K562 (cell line): ENCODE measurements around the gene CYTH1. TPM values are rescaled to one million over a fixed set of nuclear protein-coding genes. Genes with fewer than 3 reads are reported as not detected.

ENCODE experiments used
- ATAC-seq: fragments of 200-7000 bp; cut with Tn5 transposase; 3 replicates; pipeline ENCODE4 v1.9.1; 2020; ENCODE audit warnings: moderate library complexity
- BruUV-seq: library from RNA; stranded (reverse); fragments of 400-500 nt; replicated peaks from 2 replicates; lab custom pipeline; 2021; lab: Mats Ljungman, UMichigan
- CTCF ChIA-PET: fragments of 300-600 bp; formaldehyde crosslinking; extraction: SDS; loops from one replicate; lab custom pipeline; 2021; ENCODE audit warnings: low intra/inter-chr PET ratio; lab: Yijun Ruan, JAX
- POLR2A ChIA-PET: fragments of 300-600, 350-650 bp; sonication (Branson Sonifier 250); formaldehyde crosslinking; extraction: SDS; loops from one replicate; lab custom pipeline; 2021; ENCODE audit warnings: antibody characterized with exemption, inconsistent platforms; lab: Yijun Ruan, JAX
- DNase-seq, 4 experiments: peaks; one replicate each; pipeline versions ENCODE4 v3.0.0 to v3.0.0-alpha.2; 2011 to 2018; ENCODE audit warnings: low spot score in 3 of 4, mixed read lengths in 3 of 4; ENCODE audit errors: extremely low read depth in 1 of 4
- FAIRE-seq: peaks from 2 replicates; lab custom pipeline; 2011; peaks lifted over from hg19 to GRCh38; lab: Jason Lieb, UNC
- H2AFZ ChIP-seq: 2 replicates; pipeline ENCODE4 v1.6.0; 2011; ENCODE audit warnings: low read depth, low read length, control low read depth, inconsistent platforms
- H3K27ac ChIP-seq: fragments of 200-600 bp; 3 replicates; pipeline ENCODE4 v1.8.0; 2011; ENCODE audit warnings: low read depth, mild to moderate bottlenecking, control low read depth, inconsistent platforms, low read length, moderate library complexity, mixed read lengths; ENCODE audit errors: extremely low read depth
- H3K27me3 ChIP-seq, 2 experiments: fragments of 300-600 bp in 1 of 2; 2 replicates in 1 of 2; 3 replicates in 1 of 2; pipeline versions ENCODE4 v1.6.0 to v1.8.0; 2011; ENCODE audit warnings: inconsistent platforms in 2 of 2, low read length in 2 of 2, mild to moderate bottlenecking in 1 of 2, mixed read lengths in 1 of 2, moderate library complexity in 1 of 2; ENCODE audit not compliant: control insufficient read depth in 2 of 2, insufficient read depth in 2 of 2
- H3K36me3 ChIP-seq: fragments of 300-600 bp; 3 replicates; pipeline ENCODE4 v1.8.0; 2011; ENCODE audit warnings: mild to moderate bottlenecking, low read length, inconsistent platforms; ENCODE audit not compliant: control insufficient read depth, insufficient read depth
- H3K4me1 ChIP-seq, 2 experiments: fragments of 200-600 bp in 1 of 2; replicated peaks in 1 of 2; 2 replicates in 1 of 2; 3 replicates in 1 of 2; pipeline versions ENCODE4 v1.5.1 to v1.8.0; 2011; ENCODE audit warnings: inconsistent platforms in 2 of 2, low read length in 2 of 2, mild to moderate bottlenecking in 1 of 2, mixed read lengths in 1 of 2, moderate library complexity in 1 of 2; ENCODE audit not compliant: control insufficient read depth in 2 of 2, insufficient read depth in 2 of 2
- H3K4me2 ChIP-seq: 2 replicates; pipeline ENCODE4 v1.6.1; 2011; ENCODE audit warnings: low read length, control low read depth, inconsistent platforms, mixed read lengths; ENCODE audit not compliant: insufficient read depth
- H3K4me3 ChIP-seq: fragments of 200-600 bp; sonication (generic), shearing (Covaris generic); 2 replicates; pipeline ENCODE4 v1.5.1; 2016; ENCODE audit warnings: control low read depth, inconsistent platforms
- H3K79me2 ChIP-seq: fragments of 200-600 bp; 3 replicates; pipeline ENCODE4 v1.8.0; 2011; ENCODE audit warnings: low read length, inconsistent platforms; ENCODE audit not compliant: control insufficient read depth, insufficient read depth
- H3K9ac ChIP-seq, 2 experiments: 2 replicates each; pipeline versions ENCODE4 v1.6.0 to v1.6.1; 2011; ENCODE audit warnings: low read depth in 2 of 2, low read length in 2 of 2, control low read depth in 1 of 2, inconsistent platforms in 1 of 2, mild to moderate bottlenecking in 1 of 2, mixed read lengths in 1 of 2; ENCODE audit not compliant: insufficient read depth in 1 of 2
- H3K9me1 ChIP-seq: one replicate; pipeline ENCODE4 v1.6.0; 2011; ENCODE audit warnings: inconsistent platforms, mild to moderate bottlenecking, low read length, moderate library complexity; ENCODE audit not compliant: control insufficient read depth, insufficient read depth
- H3K9me3 ChIP-seq: replicated peaks from 2 replicates; pipeline ENCODE4 v1.5.1; 2011; ENCODE audit warnings: low read depth, low read length, inconsistent platforms; ENCODE audit not compliant: control insufficient read depth, insufficient read depth
- H4K20me1 ChIP-seq: replicated peaks from 2 replicates; pipeline ENCODE4 v1.6.1; 2011; ENCODE audit warnings: low read length, inconsistent platforms, mixed read lengths; ENCODE audit not compliant: control insufficient read depth, insufficient read depth
- FOXM1 ChIP-seq, 2 experiments: fragments of 450-650 bp in 1 of 2; sonication (generic) in 1 of 2; formaldehyde crosslinking in 1 of 2; IDR thresholded peaks; 2 replicates each; pipeline versions ENCODE4 v1.6.1 to v1.9.0; 2017 to 2022; ENCODE audit warnings: low read depth in 2 of 2, mild to moderate bottlenecking in 2 of 2, missing genetic modification reagents in 1 of 2, moderate library complexity in 1 of 2
- GABPB1 ChIP-seq: sonication (generic); formaldehyde crosslinking; IDR thresholded peaks from 2 replicates; pipeline ENCODE4 v1.8.0; 2022; ENCODE audit warnings: mild to moderate bottlenecking, missing genetic modification reagents
- ILK ChIP-seq: fragments of 450-650 bp; IDR thresholded peaks from 2 replicates; pipeline ENCODE4 v1.6.1; 2016; ENCODE audit warnings: missing genetic modification characterization, low read depth, mild to moderate bottlenecking, missing compliant biosample characterization, moderate library complexity, borderline replicate concordance
- MBD2 ChIP-seq: sonication (generic); IDR thresholded peaks from 2 replicates; pipeline ENCODE4 v1.6.1; 2016; ENCODE audit warnings: low read depth, borderline replicate concordance
- NFXL1 ChIP-seq: fragments of 450-650 bp; formaldehyde crosslinking; IDR thresholded peaks from 2 replicates; pipeline ENCODE4 v1.4.0; 2021; ENCODE audit warnings: mild to moderate bottlenecking
- RAD21 ChIP-seq, 2 experiments: fragments of 250-450 bp in 1 of 2; fragments of 450-650 bp in 1 of 2; sonication (Bioruptor Pico) in 1 of 2; formaldehyde crosslinking in 1 of 2; IDR thresholded peaks in 1 of 2; conservative IDR thresholded peaks in 1 of 2; 2 replicates each; pipeline versions ENCODE4 v1.4.0 to v1.8.0; 2020 to 2022; ENCODE audit warnings: mild to moderate bottlenecking in 2 of 2, moderate library complexity in 1 of 2
- SMAD1 ChIP-seq: fragments of 150-350 bp; IDR thresholded peaks from 2 replicates; pipeline ENCODE4 v1.6.1; 2014; ENCODE audit warnings: low read length, low read depth; ENCODE audit not compliant: partially characterized antibody
- SPI1 ChIP-seq: IDR thresholded peaks from 2 replicates; pipeline ENCODE4 v1.6.1; 2011; ENCODE audit warnings: low read depth, low read length, control low read depth, borderline replicate concordance
- TBP ChIP-seq: optimal IDR thresholded peaks from 2 replicates; pipeline ENCODE3; 2011; ENCODE audit warnings: low read depth, low read length, improper control_type of control experiment
- WGBS: fragments of 100-300 bp; shearing (Covaris generic); methylation state at CpG from one replicate; pipeline ENCODE4 v1.1.6; 2016; ENCODE audit warnings: low coverage, mixed read lengths; ENCODE audit not compliant: insufficient coverage; ENCODE audit errors: missing lambda C conversion rate; 5-methylcytosine and 5-hydroxymethylcytosine counted together
- in situ Hi-C: fragments of 300-500 bp; cut with MboI; formaldehyde crosslinking; loops from 4 replicates; pipeline ENCODE4 v1.15.0; 2018; ENCODE audit warnings: inconsistent platforms, mixed read lengths
- intact Hi-C: fragments of 100-400 bp; cut with micrococcal nuclease; formaldehyde crosslinking; loops from 2 replicates; pipeline ENCODE4 v1.14.2; 2022
- polyA plus RNA-seq, 8 experiments: library from polyadenylated mRNA; depleted of rRNA in 4 of 8; stranded (reverse) in 5 of 8; unstranded in 3 of 8; fragments of >200 nt; fragmentation: Nextera tagmentation in 2 of 8; fragmentation: Illumina TruSeq in 1 of 8; extraction: Ambion mirVana in 2 of 8; extraction: Trizol in 1 of 8; gene quantifications; 2 replicates each; pipeline versions ENCODE4 v1.2.1 to v1.2.3, GENCODE V29; 2011 to 2014; ENCODE audit warnings: inconsistent platforms in 1 of 8, missing spikeins in 1 of 8
- total RNA-seq, 7 experiments: library from RNA; depleted of rRNA in 6 of 7; stranded (reverse); fragments of >200 nt in 6 of 7; fragmentation: Illumina TruSeq in 2 of 7; extraction: Trizol in 2 of 7; gene quantifications; 2 replicates each; pipeline versions ENCODE4 v1.2.1 to v1.2.3, GENCODE V29; 2011 to 2021; ENCODE audit warnings: low replicate concordance in 1 of 7
- TF ChIP-seq, protein P1 (sequence below): sonication (generic); formaldehyde crosslinking; IDR thresholded peaks from 2 replicates; pipeline ENCODE4 v1.8.0; 2023; ENCODE audit warnings: mild to moderate bottlenecking, missing genetic modification reagents
- TF ChIP-seq, protein P2 (sequence below): sonication (generic); formaldehyde crosslinking; IDR thresholded peaks from 2 replicates; pipeline ENCODE4 v1.8.1; 2023; ENCODE audit warnings: mild to moderate bottlenecking, missing genetic modification reagents

CYTH1 gene
- total and polyA plus RNA-seq, 9 of the 15 experiments (the other 6 are each of a cell fraction or from before 2014, with no cell fraction given): 0.52 to 27.7 (median 16.8) TPM

DNA sequence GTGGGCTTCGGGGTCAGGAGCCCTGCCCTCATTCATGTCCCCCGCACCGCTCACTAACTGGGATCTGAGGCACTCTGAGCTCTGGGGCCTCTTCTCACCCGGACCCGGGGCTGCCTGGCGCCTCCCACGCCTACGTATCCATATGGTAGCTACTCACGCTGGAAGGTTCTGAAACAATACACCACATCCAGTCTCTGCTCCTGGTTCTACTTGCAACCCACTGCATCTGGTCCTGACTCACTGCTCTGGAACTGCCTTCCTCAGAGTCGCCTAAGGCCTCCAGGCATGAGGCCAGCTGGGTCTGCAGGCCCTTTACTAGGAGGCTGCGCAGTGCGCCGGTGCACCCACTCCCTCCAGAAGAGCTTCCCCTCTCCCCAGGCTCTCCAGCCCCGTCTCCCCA, 40.5 kb upstream of the CYTH1 start:
- no peak overlapping the region for H2AFZ ChIP-seq
- no peak overlapping the region for H3K9ac ChIP-seq
- no peaks in the 10 kb centered on the region for H3K9me1 ChIP-seq
- no peaks in the 10 kb centered on the region for H3K27me3 ChIP-seq
- no peak overlapping the region for H3K4me3 ChIP-seq
- WGBS: 92% methylated on average over 10 of the region's 14 CpGs
- FAIRE-seq (no peak), ATAC-seq (no peak), DNase-seq (no peak)
- peaks cover 7% of the 10 kb centered on the region; the same call in 1 of the 3 replicates for H3K79me2 ChIP-seq
- peaks cover 95% of the 10 kb centered on the region for H3K36me3 ChIP-seq
- in situ Hi-C loops (no loop called here), intact Hi-C loops (no loop called here)
- H3K9me3 ChIP-seq: no peaks in the 10 kb centered on the region
- H3K27ac ChIP-seq: no peak overlapping the region
- ChIA-PET POLR2A (interaction anchor here (0.6 to 1.3 kb wide), 3 partner anchors 25 to 1465 kb away, joined by 3 to 4 read pairs (median 4); no protein-coding TSS in a partner anchor), CTCF (no interaction called here)
- H3K4me2 ChIP-seq: no peak overlapping the region
- BruUV-seq: no TSS peak
- H3K4me1 ChIP-seq: peaks cover 4 to 5% of the 10 kb centered on the region in 2 experiments; a peak in 4 of 5 replicates
- peaks cover 17% of the 10 kb centered on the region; the same call in 1 of the 2 replicates for H4K20me1 ChIP-seq
- TF ChIP-seq GABPB1 (CRISPR knock-in tag) (no peak), TBP (no peak), ILK (tag) (no peak), FOXM1 (IDR thresholded peaks at IDR 0.05; ENCODE audit: low read depth) (no peak), FOXM1 (CRISPR knock-in tag; IDR thresholded peaks at IDR 0.05; ENCODE audit: low read depth) (no peak), RAD21 (CRISPR knock-in tag; conservative IDR thresholded peaks at IDR 0.05 in 1 of 2, IDR thresholded peaks at IDR 0.05 in 1 of 2) (no peak), MBD2 (no peak), SPI1 (no peak), NFXL1 (CRISPR knock-in tag) (no peak), SMAD1 (no peak)
- TF ChIP-seq, protein P1, sequence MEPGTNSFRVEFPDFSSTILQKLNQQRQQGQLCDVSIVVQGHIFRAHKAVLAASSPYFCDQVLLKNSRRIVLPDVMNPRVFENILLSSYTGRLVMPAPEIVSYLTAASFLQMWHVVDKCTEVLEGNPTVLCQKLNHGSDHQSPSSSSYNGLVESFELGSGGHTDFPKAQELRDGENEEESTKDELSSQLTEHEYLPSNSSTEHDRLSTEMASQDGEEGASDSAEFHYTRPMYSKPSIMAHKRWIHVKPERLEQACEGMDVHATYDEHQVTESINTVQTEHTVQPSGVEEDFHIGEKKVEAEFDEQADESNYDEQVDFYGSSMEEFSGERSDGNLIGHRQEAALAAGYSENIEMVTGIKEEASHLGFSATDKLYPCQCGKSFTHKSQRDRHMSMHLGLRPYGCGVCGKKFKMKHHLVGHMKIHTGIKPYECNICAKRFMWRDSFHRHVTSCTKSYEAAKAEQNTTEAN (CRISPR knock-in tag): no peak
- TF ChIP-seq, protein P2, sequence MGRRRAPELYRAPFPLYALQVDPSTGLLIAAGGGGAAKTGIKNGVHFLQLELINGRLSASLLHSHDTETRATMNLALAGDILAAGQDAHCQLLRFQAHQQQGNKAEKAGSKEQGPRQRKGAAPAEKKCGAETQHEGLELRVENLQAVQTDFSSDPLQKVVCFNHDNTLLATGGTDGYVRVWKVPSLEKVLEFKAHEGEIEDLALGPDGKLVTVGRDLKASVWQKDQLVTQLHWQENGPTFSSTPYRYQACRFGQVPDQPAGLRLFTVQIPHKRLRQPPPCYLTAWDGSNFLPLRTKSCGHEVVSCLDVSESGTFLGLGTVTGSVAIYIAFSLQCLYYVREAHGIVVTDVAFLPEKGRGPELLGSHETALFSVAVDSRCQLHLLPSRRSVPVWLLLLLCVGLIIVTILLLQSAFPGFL (CRISPR knock-in tag): no peak
